ENCODE data around the gene MRPL14.
A peak's percentile ranks its signal among the peaks of the same experiment; 100 is the strongest.

MRPL14 gene

GRCh38 chr6:44078219-44078826 lies 48.9 kb downstream of the MRPL14 start:
- DNase-seq = no peak

GRCh38 chr6:44077214-44077946 lies 49.9 kb downstream of the MRPL14 start:
- no peak for DNase-seq

- DNase-seq = no peak
Observed at GRCh38 chr6:44076356-44077213, 50.7 kb downstream of the MRPL14 start.

- DNase-seq = no peak
Observed at GRCh38 chr6:44075647-44076355, 51.5 kb downstream of the MRPL14 start.

- no peak for DNase-seq
Observed at GRCh38 chr6:44074813-44075646, 52.2 kb downstream of the MRPL14 start.

- peak; percentile 68 for DNase-seq
Observed at GRCh38 chr6:44074439-44074812, 52.8 kb downstream of the MRPL14 start.

GRCh38 chr6:44073612-44074438 lies 53.4 kb downstream of the MRPL14 start:
- no peak for DNase-seq

- DNase-seq = peak; percentile 78
Observed at GRCh38 chr6:44072959-44073611, 54.2 kb downstream of the MRPL14 start.

- no peak for DNase-seq
Observed at GRCh38 chr6:44072452-44072958, 54.7 kb downstream of the MRPL14 start.

GRCh38 chr6:44071670-44072451 lies 55.4 kb downstream of the MRPL14 start:
- DNase-seq = no peak

- DNase-seq = no peak
Observed at GRCh38 chr6:44068607-44069296, 58.5 kb downstream of the MRPL14 start.

GRCh38 chr6:44067173-44068139 lies 59.8 kb downstream of the MRPL14 start:
- no peak for DNase-seq

GRCh38 chr6:44066394-44067172 lies 60.7 kb downstream of the MRPL14 start:
- no peak for DNase-seq

GRCh38 chr6:44065443-44066140 lies 61.7 kb downstream of the MRPL14 start:
- DNase-seq = no peak

GRCh38 chr6:44064948-44065272 lies 62.3 kb downstream of the MRPL14 start:
- DNase-seq = no peak
